ENCODE data around the gene ATP8B1. TPM values are rescaled to one million over a fixed set of nuclear protein-coding genes. Genes with fewer than 3 reads are reported as not detected.

Gene ATP8B1
- total RNA-seq, 1 experiment from 2014 or later = 15.9 TPM

GRCh38 chr18:57697426-57697825 lies 105.7 kb downstream of the ATP8B1 start:
- ChIA-PET RAD21 (ENCODE audit: low non-redundant PET in 1 of 2, low total read pairs in 2 of 2, uncharacterized antibody in 2 of 2, unreplicated experiment in 2 of 2) (no interaction called here), CTCF (no interaction called here), POLR2A (no interaction called here)
- Histone ChIP-seq H3K9me2 (ENCODE audit: insufficient read depth) (no peaks in the 10 kb centered on the region), H3K9ac (ENCODE audit: low read length) (no peak overlapping the region), H4K20me1 (ENCODE audit: insufficient read depth) (no peaks in the 10 kb centered on the region), H2AFZ (ENCODE audit: low read depth, low read length, poor library complexity, severe bottlenecking) (no peak overlapping the region), H3K27ac (ENCODE audit: low read depth, low read length) (no peak overlapping the region), H3K36me3 (ENCODE audit: control insufficient read depth in 1 of 2, insufficient read depth in 2 of 2, low read length in 2 of 2) (no peaks in the 10 kb centered on the region), H3K27me3 (ENCODE audit: insufficient read depth, low read length) (no peaks in the 10 kb centered on the region), H3K4me3 (replicated peaks in 1 of 2; ENCODE audit: low read depth in 1 of 2, low read length in 2 of 2) (no peak overlapping the region), H3K4me2 (ENCODE audit: low read length) (no peak overlapping the region), H3K9me3 (ENCODE audit: control insufficient read depth in 1 of 2, insufficient read depth in 1 of 2, low read depth in 1 of 2, low read length in 2 of 2) (no peaks in the 10 kb centered on the region), H3K79me2 (ENCODE audit: insufficient read depth, low read length) (no peaks in the 10 kb centered on the region), H3K4me1 (ENCODE audit: control insufficient read depth in 1 of 2, insufficient read depth in 2 of 2, low read length in 2 of 2) (peaks cover 11 to 31% of the 10 kb centered on the region in 2 experiments; a peak in 3 of 4 replicates)
- BruUV-seq (replicated peaks) = no TSS peak
- intact Hi-C loops (cut with micrococcal nuclease) = no loop called here
- no peak for TF ChIP-seq EGR1 (IDR thresholded peaks at IDR 0.05; ENCODE audit: low read depth)
- no peak for TF ChIP-seq CBX3 (IDR thresholded peaks at IDR 0.05; ENCODE audit: low read depth)
- TF ChIP-seq SRF (IDR thresholded peaks at IDR 0.05; ENCODE audit: low read depth) = no peak
- no peak for TF ChIP-seq SIN3A (IDR thresholded peaks at IDR 0.05; ENCODE audit: low read depth)
- DNase-seq (ENCODE audit: low read depth, low spot score) = no peak
- no peak for ATAC-seq

- Histone ChIP-seq H3K36me3 (ENCODE audit: control insufficient read depth in 1 of 2, insufficient read depth in 2 of 2, low read length in 2 of 2) (no peaks in the 10 kb centered on the region), H3K4me2 (ENCODE audit: low read length) (no peak overlapping the region), H3K9ac (ENCODE audit: low read length) (no peak overlapping the region), H3K9me2 (ENCODE audit: insufficient read depth) (no peaks in the 10 kb centered on the region), H3K9me3 (ENCODE audit: control insufficient read depth in 1 of 2, insufficient read depth in 1 of 2, low read depth in 1 of 2, low read length in 2 of 2) (no peaks in the 10 kb centered on the region), H3K4me3 (replicated peaks in 1 of 2; ENCODE audit: low read depth in 1 of 2, low read length in 2 of 2) (no peak overlapping the region), H3K4me1 (ENCODE audit: control insufficient read depth in 1 of 2, insufficient read depth in 2 of 2, low read length in 2 of 2) (peaks cover 11 to 31% of the 10 kb centered on the region in 2 experiments; a peak in 3 of 4 replicates), H2AFZ (ENCODE audit: low read depth, low read length, poor library complexity, severe bottlenecking) (no peak overlapping the region), H3K79me2 (ENCODE audit: insufficient read depth, low read length) (no peaks in the 10 kb centered on the region), H4K20me1 (ENCODE audit: insufficient read depth) (no peaks in the 10 kb centered on the region), H3K27ac (ENCODE audit: low read depth, low read length) (no peak overlapping the region), H3K27me3 (ENCODE audit: insufficient read depth, low read length) (no peaks in the 10 kb centered on the region)
- POLR2A ChIA-PET = no interaction called here
- BruUV-seq (replicated peaks) = no TSS peak
- RAD21 ChIA-PET (ENCODE audit: low non-redundant PET in 1 of 2, low total read pairs in 2 of 2, uncharacterized antibody in 2 of 2, unreplicated experiment in 2 of 2) = no interaction called here
- intact Hi-C loops (cut with micrococcal nuclease) = no loop called here
- CTCF ChIA-PET = no interaction called here
- DNase-seq (ENCODE audit: low read depth, low spot score) = no peak
- ATAC-seq = no peak
- no peak for TF ChIP-seq MAX (IDR thresholded peaks at IDR 0.05)
- TF ChIP-seq ELF1 (IDR thresholded peaks at IDR 0.05; ENCODE audit: borderline replicate concordance, low read depth) = no peak
- TF ChIP-seq CEBPB (IDR thresholded peaks at IDR 0.05; ENCODE audit: low read depth) = no peak
- TF ChIP-seq EZH2 (IDR thresholded peaks at IDR 0.05) = no peak
- no peak for TF ChIP-seq CBX3 (IDR thresholded peaks at IDR 0.05; ENCODE audit: low read depth)
- TF ChIP-seq JUND (IDR thresholded peaks at IDR 0.05) = no peak
- no peak for TF ChIP-seq ATF3 (IDR thresholded peaks at IDR 0.05)
- TF ChIP-seq CTCF (IDR thresholded peaks at IDR 0.05 in 2 of 3, conservative IDR thresholded peaks at IDR 0.05 in 1 of 3; ENCODE audit: borderline replicate concordance in 1 of 3, insufficient read depth in 1 of 3, low read depth in 2 of 3, low read length in 2 of 3) = no peak
- TF ChIP-seq ZBTB33 (IDR thresholded peaks at IDR 0.05; ENCODE audit: extremely low read depth, insufficient replicate concordance, low read length) = no peak
- TF ChIP-seq REST (IDR thresholded peaks at IDR 0.05; ENCODE audit: low read depth) = no peak
- TF ChIP-seq FOSL1 (IDR thresholded peaks at IDR 0.05; ENCODE audit: low read depth) = no peak
- no peak for TF ChIP-seq EGR1 (IDR thresholded peaks at IDR 0.05; ENCODE audit: low read depth)
These were observed 106.8 kb downstream of the ATP8B1 start for GRCh38 chr18:57696271-57696670.

Measured in HCT116 (cell line).